GM12878 (cell line): ENCODE data around the gene PREX1. TPM values are rescaled to one million over a fixed set of nuclear protein-coding genes. Genes with fewer than 3 reads are reported as not detected.
A peak's percentile ranks its signal among the peaks of the same experiment; 100 is the strongest.

Experiments
- ATAC-seq: fragments of 200-7000 bp; cut with Tn5 transposase; 3 replicates; pipeline ENCODE4 v1.9.1; 2020; ENCODE audit warnings: mild to moderate bottlenecking, moderate library complexity
- BruUV-seq: library from RNA; stranded (reverse); fragments of 400-500 nt; replicated peaks from 2 replicates; lab custom pipeline; 2021; lab: Mats Ljungman, UMichigan
- CTCF ChIA-PET: fragments of 300-600 bp; sonication (Branson Sonifier 250); formaldehyde crosslinking; extraction: SDS; loops from one replicate; lab custom pipeline; 2021; ENCODE audit warnings: inconsistent platforms; lab: Yijun Ruan, JAX
- POLR2A ChIA-PET: fragments of 350-600 bp; formaldehyde crosslinking; extraction: SDS; loops from one replicate; lab custom pipeline; 2021; ENCODE audit warnings: inconsistent platforms; lab: Charles Lee
- RAD21 ChIA-PET: fragments of 300-600 bp; sonication (Branson Sonifier 250); formaldehyde crosslinking; loops from one replicate; lab custom pipeline; 2023; ENCODE audit warnings: antibody characterized with exemption; ENCODE audit not compliant: unreplicated experiment; lab: Charles Lee
- SMC1A ChIA-PET: fragments of 300-600 bp; sonication (Branson Sonifier 250); formaldehyde crosslinking; loops from one replicate; lab custom pipeline; 2023; ENCODE audit not compliant: unreplicated experiment, uncharacterized antibody; lab: Charles Lee
- DNase-seq: peaks from one replicate; pipeline ENCODE4 v3.0.0-alpha.2; 2011; ENCODE audit warnings: low read depth, low spot score
- FAIRE-seq: peaks from 3 replicates; lab custom pipeline; 2011; peaks lifted over from hg19 to GRCh38; lab: Jason Lieb, UNC
- H2AFZ ChIP-seq: 2 replicates; pipeline ENCODE4 v1.6.0; 2011; ENCODE audit warnings: low read depth, low read length, control low read depth; ENCODE audit not compliant: control insufficient read depth
- H3K27ac ChIP-seq: 2 replicates; pipeline ENCODE4 v1.5.1; 2011; ENCODE audit warnings: control low read depth; ENCODE audit not compliant: control insufficient read depth, insufficient read depth
- H3K27me3 ChIP-seq, 2 experiments: replicated peaks in 1 of 2; 2 replicates each; pipeline versions ENCODE4 v1.6.0 to v1.6.1; 2011; ENCODE audit warnings: low read length in 1 of 2; ENCODE audit not compliant: control insufficient read depth in 2 of 2, insufficient read depth in 2 of 2
- H3K36me3 ChIP-seq, 2 experiments: 2 replicates each; pipeline ENCODE4 v1.5.1; 2011; ENCODE audit warnings: low read length in 1 of 2; ENCODE audit not compliant: control insufficient read depth in 2 of 2, insufficient read depth in 2 of 2
- H3K4me1 ChIP-seq: 2 replicates; pipeline ENCODE4 v1.6.1; 2011; ENCODE audit warnings: mild to moderate bottlenecking, low read length, moderate library complexity, mixed read lengths; ENCODE audit not compliant: control insufficient read depth, insufficient read depth
- H3K4me2 ChIP-seq: 2 replicates; pipeline ENCODE4 v1.6.0; 2011; ENCODE audit warnings: control low read depth; ENCODE audit not compliant: control insufficient read depth, insufficient read depth
- H3K4me3 ChIP-seq: fragments of 200-600 bp; sonication (generic); 2 replicates; pipeline ENCODE4 v1.5.1; 2016
- H3K79me2 ChIP-seq: 2 replicates; pipeline ENCODE4 v1.6.0; 2011; ENCODE audit warnings: low read length; ENCODE audit not compliant: control insufficient read depth, insufficient read depth
- H3K9ac ChIP-seq: 2 replicates; pipeline ENCODE4 v1.8.0; 2011; ENCODE audit warnings: low read length, control low read depth, mixed read lengths; ENCODE audit not compliant: control insufficient read depth, insufficient read depth
- H3K9me3 ChIP-seq: replicated peaks from 3 replicates; pipeline ENCODE4 v1.5.1; 2011; ENCODE audit warnings: mild to moderate bottlenecking, low read length; ENCODE audit not compliant: control insufficient read depth, insufficient read depth
- H4K20me1 ChIP-seq: 2 replicates; pipeline ENCODE4 v1.6.0; 2011; ENCODE audit not compliant: control insufficient read depth, insufficient read depth
- CEBPB ChIP-seq, 2 experiments: fragments of 150-350 bp in 1 of 2; IDR thresholded peaks; 2 replicates each; pipeline ENCODE4 v1.6.1; 2012 to 2014; ENCODE audit warnings: low read depth in 2 of 2, low read length in 2 of 2, borderline replicate concordance in 1 of 2, inconsistent platforms in 1 of 2
- EP300 ChIP-seq, 2 experiments: fragments of 150-350 bp in 1 of 2; IDR thresholded peaks; 2 replicates each; pipeline ENCODE4 v1.6.1; 2011 to 2012; ENCODE audit warnings: low read depth in 2 of 2, low read length in 2 of 2, borderline replicate concordance in 1 of 2, improper control_type of control experiment in 1 of 2, inconsistent platforms in 1 of 2; ENCODE audit not compliant: control insufficient read depth in 1 of 2
- ESRRA ChIP-seq: IDR thresholded peaks from 2 replicates; pipeline ENCODE4 v1.6.1; 2012; ENCODE audit warnings: mild to moderate bottlenecking, low read length, improper control_type of control experiment
- HSF1 ChIP-seq: fragments of 150-350 bp; IDR thresholded peaks from 2 replicates; pipeline ENCODE4 v1.6.1; 2014; ENCODE audit warnings: mild to moderate bottlenecking, low read depth, low read length
- IKZF1 ChIP-seq: fragments of 450-650 bp; conservative IDR thresholded peaks from 2 replicates; pipeline ENCODE4 v1.6.1; 2017; ENCODE audit warnings: antibody characterized with exemption, mild to moderate bottlenecking
- MTA3 ChIP-seq: IDR thresholded peaks from 2 replicates; pipeline ENCODE4 v1.6.1; 2012; ENCODE audit warnings: low read length, inconsistent platforms, borderline replicate concordance
- NFXL1 ChIP-seq: fragments of 450-650 bp; IDR thresholded peaks from 2 replicates; pipeline ENCODE4 v1.6.1; 2017; ENCODE audit warnings: antibody characterized with exemption, mild to moderate bottlenecking, borderline replicate concordance
- POLR2A ChIP-seq: IDR thresholded peaks from 2 replicates; pipeline ENCODE4 v1.6.1; 2011; ENCODE audit warnings: low read depth, mild to moderate bottlenecking, low read length
- RB1 ChIP-seq: fragments of 450-650 bp; formaldehyde crosslinking; IDR thresholded peaks from 2 replicates; pipeline ENCODE4 v1.6.1; 2017; ENCODE audit warnings: mild to moderate bottlenecking, borderline replicate concordance
- TBL1XR1 ChIP-seq: IDR thresholded peaks from 2 replicates; pipeline ENCODE4 v1.6.1; 2012; ENCODE audit warnings: low read depth, low read length, improper control_type of control experiment
- ZNF217 ChIP-seq: fragments of 450-650 bp; IDR thresholded peaks from 2 replicates; pipeline ENCODE4 v1.6.1; 2017; ENCODE audit warnings: antibody characterized with exemption, mild to moderate bottlenecking
- ZNF622 ChIP-seq: fragments of 450-650 bp; IDR thresholded peaks from 2 replicates; pipeline ENCODE4 v1.6.1; 2017; ENCODE audit warnings: mild to moderate bottlenecking, inconsistent platforms
- ZZZ3 ChIP-seq: IDR thresholded peaks from 2 replicates; pipeline ENCODE4 v1.6.1; 2011; ENCODE audit warnings: low read depth; ENCODE audit not compliant: control insufficient read depth, insufficient read length
- WGBS: methylation state at CpG from one replicate; pipeline ENCODE4 v1.1.6; 2016; ENCODE audit warnings: low lambda C conversion rate; ENCODE audit not compliant: insufficient replicate concordance, insufficient coverage; ENCODE audit errors: missing lambda C conversion rate; 5-methylcytosine and 5-hydroxymethylcytosine counted together
- in situ Hi-C: fragments of 300-500 bp; cut with MboI; formaldehyde crosslinking; loops from 9 replicates; pipeline ENCODE4 v1.14.3; 2018; ENCODE audit warnings: mixed read lengths
- intact Hi-C: fragments of 100-400 bp; cut with micrococcal nuclease; formaldehyde crosslinking; loops from one replicate; pipeline ENCODE4 v1.14.2; 2022; ENCODE audit not compliant: unreplicated experiment
- polyA plus RNA-seq, 11 experiments: library from polyadenylated mRNA; depleted of rRNA in 4 of 11; unstranded in 6 of 11; stranded (reverse) in 5 of 11; fragments of >200 nt; fragmentation: Nextera tagmentation in 4 of 11; fragmentation: Illumina TruSeq in 1 of 11; extraction: Ambion mirVana in 4 of 11; extraction: Trizol in 1 of 11; gene quantifications; 1 replicate in 1 of 11; 2 replicates in 10 of 11; pipeline versions ENCODE4 v1.2.1 to v1.2.3, GENCODE V29; 2011 to 2016; ENCODE audit warnings: inconsistent platforms in 2 of 11, missing spikeins in 2 of 11, low read depth in 1 of 11
- total RNA-seq, 4 experiments: library from RNA; depleted of rRNA in 3 of 4; stranded (reverse); fragments of >200 nt in 3 of 4; fragmentation: Illumina TruSeq in 1 of 4; extraction: Trizol in 1 of 4; gene quantifications; 2 replicates each; pipeline versions ENCODE4 v1.2.1 to v1.2.3, GENCODE V29; 2013 to 2021
- TF ChIP-seq, protein P1 (sequence below): fragments of 450-650 bp; IDR thresholded peaks from 2 replicates; pipeline ENCODE4 v1.6.1; 2018; ENCODE audit warnings: borderline replicate concordance, mild to moderate bottlenecking; ENCODE audit not compliant: partially characterized antibody

PREX1 gene
- total and polyA plus RNA-seq, 10 of the 15 experiments (the other 5 are each of a cell fraction or from before 2014, with no cell fraction given): 2.6 to 114 (median 38.9) TPM

DNA sequence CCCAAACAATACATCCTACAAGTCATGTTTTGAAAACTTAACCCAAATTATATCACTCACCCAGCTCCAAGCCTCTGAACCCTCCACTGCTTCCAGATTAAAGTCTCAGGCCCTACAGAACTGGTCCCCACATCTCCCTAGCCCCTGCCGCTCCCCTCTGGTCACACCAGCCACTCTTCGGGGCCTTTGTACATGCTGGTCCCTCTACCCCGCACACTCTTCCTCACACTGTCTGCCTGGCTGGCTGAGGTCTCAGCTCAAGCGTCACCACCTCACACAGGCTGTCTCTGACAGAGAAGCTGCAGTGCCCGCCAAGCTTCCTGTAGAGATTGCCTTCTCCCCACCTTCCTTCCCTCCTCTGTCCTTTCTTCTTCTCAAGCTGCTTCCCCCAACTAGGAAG lies 192.4 kb downstream of the PREX1 start:
- BruUV-seq: no TSS peak
- no peaks in the 10 kb centered on the region for H3K4me1 ChIP-seq
- H3K9me3 ChIP-seq: no peaks in the 10 kb centered on the region
- no peaks in the 10 kb centered on the region for H3K27me3 ChIP-seq
- ATAC-seq (no peak), DNase-seq (no peak), FAIRE-seq (no peak)
- TF ChIP-seq, protein P1, sequence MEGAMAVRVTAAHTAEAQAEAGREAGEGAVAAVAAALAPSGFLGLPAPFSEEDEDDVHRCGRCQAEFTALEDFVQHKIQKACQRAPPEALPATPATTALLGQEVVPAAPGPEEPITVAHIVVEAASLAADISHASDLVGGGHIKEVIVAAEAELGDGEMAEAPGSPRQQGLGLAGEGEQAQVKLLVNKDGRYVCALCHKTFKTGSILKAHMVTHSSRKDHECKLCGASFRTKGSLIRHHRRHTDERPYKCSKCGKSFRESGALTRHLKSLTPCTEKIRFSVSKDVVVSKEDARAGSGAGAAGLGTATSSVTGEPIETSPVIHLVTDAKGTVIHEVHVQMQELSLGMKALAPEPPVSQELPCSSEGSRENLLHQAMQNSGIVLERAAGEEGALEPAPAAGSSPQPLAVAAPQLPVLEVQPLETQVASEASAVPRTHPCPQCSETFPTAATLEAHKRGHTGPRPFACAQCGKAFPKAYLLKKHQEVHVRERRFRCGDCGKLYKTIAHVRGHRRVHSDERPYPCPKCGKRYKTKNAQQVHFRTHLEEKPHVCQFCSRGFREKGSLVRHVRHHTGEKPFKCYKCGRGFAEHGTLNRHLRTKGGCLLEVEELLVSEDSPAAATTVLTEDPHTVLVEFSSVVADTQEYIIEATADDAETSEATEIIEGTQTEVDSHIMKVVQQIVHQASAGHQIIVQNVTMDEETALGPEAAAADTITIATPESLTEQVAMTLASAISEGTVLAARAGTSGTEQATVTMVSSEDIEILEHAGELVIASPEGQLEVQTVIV: no peak
- 0 out of 2 replicates have a peak, but pooled peaks have one; percentile 38 for TF ChIP-seq POLR2A
- TF ChIP-seq NFXL1: peak; percentile 68; the same call in 1 of the 2 replicates
- H3K4me3 ChIP-seq: no peak overlapping the region
- no peaks in the 10 kb centered on the region; the same call in 1 of the 2 replicates for H4K20me1 ChIP-seq
- ChIA-PET CTCF (interaction anchor here (1.2 to 1.6 kb wide), 4 partner anchors 15 to 271 kb away, joined by 3 to 12 read pairs (median 4); no protein-coding TSS in a partner anchor), POLR2A (no interaction called here), RAD21 (no interaction called here), SMC1A (interaction anchor here (0.8 to 1.1 kb wide), 2 partner anchors 270 to 271 kb away, joined by 3 read pairs; no protein-coding TSS in a partner anchor)
- 87% methylated on average over 5 of the region's 5 CpGs for WGBS
- no peak overlapping the region for H3K27ac ChIP-seq
- no peak overlapping the region for H3K4me2 ChIP-seq
- no peaks in the 10 kb centered on the region for H3K79me2 ChIP-seq
- no peak overlapping the region for H2AFZ ChIP-seq
- in situ Hi-C loops: no loop called here
- peaks cover 33 to 48% of the 10 kb centered on the region in 2 experiments for H3K36me3 ChIP-seq
- no peak overlapping the region for H3K9ac ChIP-seq
- intact Hi-C loops: no loop called here

DNA sequence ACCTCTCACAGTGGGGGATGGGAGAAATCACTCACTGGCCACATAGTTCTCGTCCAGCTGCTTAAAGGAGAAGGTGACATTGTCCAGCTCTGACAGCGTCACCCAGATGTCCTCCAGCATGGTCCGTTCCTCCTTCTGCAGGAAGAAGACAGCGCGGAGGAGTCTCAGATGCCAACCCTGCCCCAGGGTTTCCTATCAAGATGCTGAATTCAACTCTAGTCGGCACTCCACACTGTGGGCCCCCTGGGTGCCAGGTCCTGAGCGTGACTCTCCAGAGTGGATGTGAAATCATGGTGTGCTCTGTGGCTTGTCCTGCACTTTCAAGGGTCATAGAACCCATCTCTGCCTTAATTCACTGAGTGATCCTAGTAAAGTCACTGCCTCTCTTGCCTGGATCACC lies 193.2 kb downstream of the PREX1 start:
- 94% methylated on average over 7 of the region's 7 CpGs for WGBS
- FAIRE-seq (no peak), DNase-seq (no peak), ATAC-seq (no peak)
- Histone ChIP-seq H2AFZ (no peak overlapping the region), H4K20me1 (no peaks in the 10 kb centered on the region; the same call in 1 of the 2 replicates), H3K79me2 (no peaks in the 10 kb centered on the region), H3K9ac (no peak overlapping the region), H3K4me3 (no peak overlapping the region), H3K4me2 (no peak overlapping the region), H3K9me3 (no peaks in the 10 kb centered on the region), H3K4me1 (no peaks in the 10 kb centered on the region), H3K27ac (no peak overlapping the region), H3K27me3 (no peaks in the 10 kb centered on the region), H3K36me3 (peaks cover 32 to 41% of the 10 kb centered on the region in 2 experiments)
- ChIA-PET POLR2A (no interaction called here), CTCF (interaction anchor here (1.2 to 1.6 kb wide), 4 partner anchors 14 to 271 kb away, joined by 3 to 12 read pairs (median 4); no protein-coding TSS in a partner anchor), SMC1A (interaction anchor here (0.9 to 1.1 kb wide), 2 partner anchors 14 to 272 kb away, joined by 3 to 4 read pairs; no protein-coding TSS in a partner anchor), RAD21 (no interaction called here)
- in situ Hi-C loops (no loop called here), intact Hi-C loops (no loop called here)
- BruUV-seq: no TSS peak
- TF ChIP-seq TBL1XR1 (no peak), CEBPB (IDR thresholded peaks at IDR 0.05; ENCODE audit: borderline replicate concordance in 1 of 2, low read depth in 2 of 2, low read length in 2 of 2) (no peak), ZNF622 (no peak), ESRRA (no peak), MTA3 (no peak), RB1 (no peak), EP300 (IDR thresholded peaks at IDR 0.05; ENCODE audit: borderline replicate concordance in 1 of 2, control insufficient read depth in 1 of 2, low read depth in 2 of 2, low read length in 2 of 2) (no peak), ZNF217 (no peak), ZZZ3 (no peak), IKZF1 (no peak), HSF1 (no peak)
